Activated T-cell treated with anti-CD3 and anti-CD28 coated beads for 48 hours (primary cell): ENCODE results near the gene PDXK.
A peak's percentile ranks its signal among the peaks of the same experiment; 100 is the strongest.
"Not testable (repeated sequence)": the region's sequence is repeated elsewhere in the genome, so short reads cannot be mapped to it uniquely, and the experiment has no call there.

Experiments used
- DNase-seq: peaks from one replicate; pipeline ENCODE4 v3.0.0-alpha.2; 2020; ENCODE audit warnings: low read depth

Gene PDXK

DNA sequence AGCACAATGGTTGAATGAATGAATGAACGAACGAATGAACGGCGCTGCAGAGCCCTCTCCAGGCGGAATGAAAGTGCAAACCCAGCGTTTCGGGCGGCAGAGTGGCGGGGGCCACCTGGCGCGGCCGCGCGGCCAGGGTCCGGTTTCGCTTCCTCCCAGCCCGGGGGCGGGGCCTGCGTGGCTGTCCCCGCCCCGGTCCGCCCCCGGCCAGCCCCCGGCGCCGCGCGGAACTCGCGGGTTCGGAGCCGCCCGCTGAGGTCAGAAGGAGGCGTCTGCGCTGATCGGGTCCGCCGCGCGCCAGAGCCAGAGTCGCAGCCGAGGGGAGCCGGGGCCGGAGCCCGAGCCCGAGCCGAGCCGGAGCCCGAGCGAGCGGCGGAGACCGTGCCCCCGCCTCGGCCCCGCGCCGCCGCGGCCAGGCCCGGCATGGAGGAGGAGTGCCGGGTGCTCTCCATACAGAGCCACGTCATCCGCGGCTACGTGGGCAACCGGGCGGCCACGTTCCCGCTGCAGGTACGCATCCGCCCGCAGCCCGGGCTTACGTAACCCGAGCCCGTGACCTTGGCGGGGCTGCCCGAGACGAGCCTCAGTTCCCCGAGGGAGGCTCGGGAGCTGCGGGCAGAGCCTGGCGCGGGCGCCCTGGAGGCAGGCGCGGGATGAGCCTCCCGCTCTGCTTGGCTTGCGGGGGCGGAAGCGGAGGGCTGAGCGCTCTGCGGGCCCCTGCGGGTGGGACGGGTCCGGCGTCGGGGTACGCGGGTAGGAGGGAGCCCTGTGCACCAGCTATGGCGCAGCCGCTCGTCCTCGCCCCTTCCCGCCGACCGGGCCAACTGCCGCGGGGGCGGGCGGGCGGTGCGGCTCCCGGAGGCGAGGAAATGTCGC, at the start of gene PDXK:
Gene PDXK, plus strand, starts transcription at position 258 of the 876 bp plus-strand sequence. Its CDS starts 166 bp downstream, at position 424.
- DNase-seq: peak; percentile 77

DNA sequence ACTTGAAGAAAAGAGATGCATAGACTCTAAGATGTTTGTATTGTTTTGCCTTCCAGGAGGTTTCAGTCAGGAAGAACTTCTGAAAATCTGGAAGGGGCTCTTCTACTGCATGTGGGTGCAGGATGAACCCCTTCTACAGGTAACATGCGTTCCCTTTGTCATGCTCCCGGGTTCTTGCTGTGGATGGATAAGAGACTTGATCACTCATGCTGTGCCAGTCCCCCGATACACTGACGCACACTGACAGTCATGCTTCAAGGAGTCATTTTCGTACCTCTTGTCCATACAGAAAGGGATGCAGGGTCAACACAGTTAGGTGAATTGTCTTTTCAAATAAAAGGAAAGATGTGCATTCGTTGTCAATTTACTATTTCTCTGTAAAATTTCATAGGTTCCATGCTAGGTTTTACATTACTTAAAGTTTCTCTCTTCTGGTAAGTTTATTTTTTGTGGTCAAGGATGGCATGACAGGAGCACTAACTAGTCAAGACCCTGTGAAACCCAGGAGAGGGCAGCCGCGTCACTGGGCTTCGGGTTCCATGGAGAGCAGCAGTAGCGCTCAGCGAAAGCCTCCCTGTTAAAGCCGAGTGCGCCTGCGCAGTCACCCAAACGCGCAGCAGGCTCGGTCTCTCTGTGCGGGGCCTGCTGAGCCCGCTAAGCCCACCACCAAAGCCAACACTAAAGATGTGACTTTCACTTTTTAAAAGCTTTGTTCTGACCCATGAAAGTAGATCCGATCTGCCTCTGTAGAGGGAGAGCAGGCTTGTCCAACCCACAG, 48.9 kb upstream of the PDXK start:
- no peak for DNase-seq

DNA sequence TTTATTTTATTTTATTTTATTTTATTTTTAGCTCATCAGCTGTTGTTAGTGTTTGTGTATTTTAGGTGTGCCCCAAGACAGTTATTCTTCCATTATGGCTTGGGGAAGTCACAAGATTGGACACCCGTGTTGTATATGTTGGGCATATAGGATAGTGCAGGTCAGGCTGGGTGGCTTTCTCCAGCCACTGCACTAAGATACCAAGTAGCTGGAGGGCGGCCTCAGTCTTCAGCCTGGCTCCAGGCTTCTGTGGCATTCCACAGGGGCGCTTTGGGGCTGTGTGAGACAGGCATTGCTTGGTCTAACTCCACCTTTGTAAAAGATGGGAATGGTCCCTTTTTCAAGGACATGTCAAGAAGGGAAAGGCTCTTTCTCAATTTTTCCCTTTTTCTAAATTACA, 43.1 kb upstream of the PDXK start:
- DNase-seq: no peak

DNA sequence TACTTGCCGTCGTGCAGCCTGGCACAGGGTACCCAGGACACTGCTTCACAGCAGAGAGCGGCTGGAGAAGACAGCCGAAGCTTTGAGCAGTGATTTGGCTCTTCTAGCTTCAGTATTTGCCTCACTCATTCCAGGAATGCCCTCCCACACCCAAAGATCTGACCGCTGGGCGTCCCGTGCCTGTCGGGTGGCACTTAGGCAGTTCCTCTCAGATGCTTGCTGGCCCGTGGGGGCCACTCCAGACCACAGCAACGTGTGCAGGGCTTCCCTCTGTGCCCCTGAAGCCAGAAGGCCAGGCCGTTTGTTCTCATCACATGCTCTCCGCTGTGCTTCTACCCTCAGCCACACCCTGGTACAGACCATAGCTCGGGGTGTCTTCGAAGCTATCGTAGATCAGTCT, 42.5 kb upstream of the PDXK start:
- no peak for DNase-seq

DNA sequence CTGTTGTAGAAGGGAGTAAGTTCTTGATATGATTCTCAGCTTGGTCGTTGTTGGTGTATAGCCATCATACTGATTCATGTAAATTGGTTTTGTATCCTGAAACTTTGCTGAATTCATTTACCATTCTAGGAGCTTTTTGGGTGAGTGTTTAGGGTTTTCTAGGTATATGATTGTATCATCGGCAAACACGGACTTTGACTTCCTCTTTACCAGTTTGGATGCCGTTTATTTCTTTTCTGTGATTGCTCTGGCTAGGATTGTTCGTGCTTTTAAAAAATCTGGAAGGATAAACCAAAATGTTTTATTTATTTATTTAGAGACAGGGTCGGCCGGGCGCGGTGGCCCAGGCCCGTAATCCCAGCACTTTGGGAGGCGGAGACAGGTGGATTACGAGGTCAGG, 39.0 kb upstream of the PDXK start:
- no peak for DNase-seq

DNA sequence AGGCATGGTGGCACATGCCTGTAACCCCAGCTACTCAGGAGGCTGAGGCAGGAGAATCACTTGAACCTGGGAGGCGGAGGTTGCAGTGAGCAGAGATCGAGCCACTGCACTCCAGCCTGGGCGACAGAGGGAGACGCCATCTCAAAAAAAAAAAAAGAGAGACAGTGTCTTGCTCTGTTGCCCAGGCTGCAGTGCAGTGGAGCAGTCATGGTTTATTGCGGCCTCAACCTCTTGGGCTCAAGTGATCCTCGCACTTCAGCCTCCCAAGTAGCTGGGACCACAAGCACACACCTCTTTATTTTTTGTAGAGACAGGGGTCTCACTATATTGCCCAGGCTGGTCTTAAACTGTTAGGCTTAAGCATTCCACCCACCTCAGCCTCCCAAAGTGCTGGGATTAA, 38.5 kb upstream of the PDXK start:
- not testable (repeated sequence) for DNase-seq

DNA sequence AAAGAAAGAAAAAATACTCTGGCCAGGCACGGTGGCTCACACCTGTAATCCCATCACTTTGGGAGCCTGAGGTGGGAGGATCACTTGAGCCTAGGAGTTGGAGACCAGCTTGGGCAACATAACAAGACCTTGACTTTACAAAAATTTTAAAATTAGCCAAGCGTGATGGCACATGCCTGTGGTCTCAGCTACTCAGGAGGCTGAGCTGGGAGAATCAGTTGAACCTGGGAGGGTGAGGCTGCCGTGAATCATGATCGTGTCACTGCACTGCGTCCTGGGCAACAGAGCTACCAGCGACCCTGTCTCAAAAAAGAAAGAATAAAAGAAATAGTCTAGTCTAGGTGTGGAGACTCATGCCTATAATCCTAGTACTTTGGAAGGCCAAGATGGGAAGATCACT, 37.3 kb upstream of the PDXK start:
- no peak for DNase-seq

DNA sequence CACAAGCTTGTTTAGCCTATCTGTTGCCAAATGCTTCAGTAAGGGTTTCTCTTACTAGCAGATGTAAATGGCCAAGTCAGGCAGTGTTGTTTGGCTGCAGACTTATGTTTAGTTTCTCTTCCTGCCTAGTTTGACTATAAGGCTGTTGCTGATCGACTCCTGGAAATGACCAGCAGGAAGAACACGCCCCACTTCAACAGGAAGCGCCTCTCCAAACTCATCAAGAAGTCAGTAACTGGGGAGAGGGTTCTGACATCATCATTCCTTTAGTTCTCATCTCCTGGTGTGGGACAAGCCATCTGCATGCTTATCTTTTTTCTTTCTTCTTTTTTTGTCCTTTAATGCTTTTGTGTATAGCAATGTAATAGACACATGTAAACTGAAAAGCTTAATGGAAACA, 34.5 kb upstream of the PDXK start:
- no peak for DNase-seq

DNA sequence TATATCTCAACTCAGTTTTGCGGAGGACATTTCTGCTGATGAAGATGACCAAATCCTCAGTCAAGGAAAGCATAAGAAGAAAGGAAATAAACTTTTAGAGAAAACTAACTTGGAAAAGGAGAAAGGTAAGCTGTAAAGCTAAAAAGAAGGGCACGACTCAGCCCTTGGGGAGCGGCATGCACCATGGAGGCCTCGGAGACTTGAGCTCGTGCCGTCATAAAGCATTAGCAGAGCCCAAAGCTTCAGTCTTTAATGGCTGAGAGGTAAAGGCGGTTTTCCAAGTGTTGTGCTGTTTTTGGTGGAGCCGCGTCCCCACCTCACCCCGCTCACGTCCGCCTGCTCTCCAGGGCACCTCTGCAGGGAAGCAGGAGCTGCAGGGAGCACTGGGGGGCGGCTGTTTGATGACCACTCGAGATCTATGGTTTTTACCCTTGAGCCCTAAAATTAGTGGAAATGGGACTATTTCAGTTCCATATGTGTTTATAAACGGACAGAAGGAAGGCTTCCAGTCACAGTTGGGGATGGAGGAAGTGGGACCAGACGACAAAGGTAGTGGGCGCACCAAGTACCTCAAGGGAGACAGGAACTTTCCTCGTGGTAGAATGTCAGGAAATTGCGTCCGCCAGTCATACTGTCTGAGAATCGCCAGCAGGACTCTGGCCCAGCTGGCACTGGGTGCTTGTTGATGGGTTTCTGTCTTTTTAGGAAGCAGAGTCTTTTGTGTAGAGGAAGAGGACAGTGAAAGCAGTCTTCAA, 31.9 kb upstream of the PDXK start:
- no peak for DNase-seq

DNA sequence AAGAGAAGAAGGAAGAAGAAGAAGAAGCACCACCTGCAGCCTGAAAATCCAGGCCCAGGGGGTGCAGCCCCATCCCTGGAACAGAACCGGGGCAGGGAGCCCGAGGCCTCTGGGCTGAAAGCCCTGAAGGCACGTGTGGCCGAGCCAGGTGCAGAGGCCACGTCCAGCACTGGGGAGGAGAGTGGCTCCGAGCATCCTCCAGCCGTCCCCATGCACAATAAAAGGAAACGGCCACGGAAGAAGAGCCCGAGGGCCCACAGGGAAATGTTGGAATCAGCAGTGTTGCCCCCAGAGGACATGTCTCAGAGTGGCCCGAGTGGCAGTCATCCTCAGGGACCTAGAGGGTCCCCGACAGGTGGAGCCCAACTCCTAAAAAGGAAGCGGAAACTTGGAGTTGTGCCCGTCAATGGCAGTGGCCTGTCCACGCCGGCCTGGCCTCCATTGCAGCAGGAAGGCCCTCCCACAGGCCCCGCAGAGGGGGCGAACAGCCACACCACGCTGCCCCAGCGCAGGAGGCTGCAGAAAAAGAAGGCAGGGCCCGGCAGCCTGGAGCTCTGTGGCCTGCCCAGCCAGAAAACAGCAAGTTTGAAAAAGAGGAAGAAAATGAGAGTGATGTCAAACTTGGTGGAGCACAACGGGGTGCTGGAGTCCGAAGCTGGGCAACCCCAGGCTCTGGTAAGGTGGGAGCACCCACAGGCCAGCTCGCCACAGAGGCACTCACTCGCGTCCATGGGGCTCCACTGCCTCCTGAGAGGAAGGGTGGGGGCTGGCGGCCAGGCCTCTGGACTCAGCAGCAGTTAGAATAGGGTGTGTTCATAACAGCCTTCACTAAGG, 31.1 kb upstream of the PDXK start:
- DNase-seq: no peak

DNA sequence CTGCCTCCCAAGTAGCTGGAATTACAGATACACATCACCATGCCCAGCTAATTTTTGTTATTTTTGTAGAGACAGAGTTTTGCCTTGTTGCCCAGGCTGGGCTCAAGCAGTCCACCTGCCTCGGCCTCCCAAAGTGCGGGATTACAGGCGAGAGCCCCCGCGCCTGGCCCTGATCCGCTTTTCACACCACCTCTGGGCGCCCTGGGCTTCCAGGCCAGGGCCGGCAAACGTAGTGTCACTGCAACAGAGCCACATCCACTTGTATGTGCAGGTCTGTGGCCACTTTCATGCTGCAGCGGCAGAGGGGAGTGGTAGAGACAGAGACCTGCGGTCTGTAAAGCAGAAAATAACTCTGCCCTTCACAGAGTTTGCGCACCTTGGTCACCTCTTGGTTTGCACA, 30.0 kb upstream of the PDXK start:
- no peak for DNase-seq

DNA sequence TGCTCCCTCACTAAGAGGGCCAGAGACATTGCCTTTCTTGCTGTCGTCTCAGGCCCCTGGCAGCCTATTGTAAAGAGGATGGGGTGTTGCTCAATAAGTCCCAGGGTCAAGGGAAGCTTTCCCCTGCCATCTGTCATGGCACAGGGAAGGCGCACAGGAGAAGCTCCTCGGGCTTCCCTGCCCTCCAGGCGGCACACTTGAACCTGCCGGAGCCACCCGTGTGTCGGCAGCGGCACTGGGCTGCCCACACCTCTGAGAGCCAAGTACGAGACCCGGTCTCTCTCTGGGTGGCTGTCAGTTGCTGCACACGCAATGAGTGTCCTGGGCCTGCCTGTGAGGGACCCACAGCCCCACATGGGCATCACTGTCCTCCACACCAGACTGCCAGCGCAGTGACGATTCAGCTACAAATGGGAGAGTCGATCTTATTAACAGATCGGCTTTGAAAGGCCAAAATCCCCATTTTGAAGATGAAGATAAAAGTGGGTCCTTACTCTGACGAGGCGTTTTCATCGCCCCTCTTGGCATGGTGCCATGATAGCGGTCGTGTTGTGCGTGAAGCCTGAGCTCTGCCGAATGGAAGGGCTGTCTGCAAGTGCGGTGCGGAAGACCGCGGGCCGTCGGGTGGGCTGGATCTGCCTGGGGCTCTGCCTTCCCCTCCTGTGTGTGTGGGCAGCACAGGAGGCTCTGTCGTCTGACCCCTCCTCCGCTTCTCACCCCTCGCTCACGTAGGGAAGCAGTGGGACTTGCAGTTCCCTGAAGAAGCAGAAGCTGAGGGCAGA, 29.2 kb upstream of the PDXK start:
- DNase-seq: no peak

DNA sequence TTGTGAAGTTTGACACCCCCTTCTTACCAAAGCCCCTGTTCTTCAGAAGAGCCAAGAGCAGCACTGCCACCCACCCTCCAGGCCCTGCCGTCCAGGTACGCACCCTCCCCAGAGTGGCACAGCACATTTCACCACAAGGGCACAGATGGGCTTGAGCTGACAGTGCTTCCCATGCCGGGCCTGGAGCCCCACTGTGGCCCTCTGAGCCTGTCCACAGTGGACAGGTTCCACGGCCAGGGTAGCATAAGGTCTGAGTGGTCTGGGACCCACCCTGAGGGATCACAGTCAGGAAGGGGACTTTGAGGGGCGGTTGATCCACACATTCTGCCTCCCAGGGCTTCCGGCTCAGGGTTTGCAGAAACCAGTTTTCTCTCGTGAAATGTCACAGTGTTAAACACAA, 28.6 kb upstream of the PDXK start:
- no peak for DNase-seq

DNA sequence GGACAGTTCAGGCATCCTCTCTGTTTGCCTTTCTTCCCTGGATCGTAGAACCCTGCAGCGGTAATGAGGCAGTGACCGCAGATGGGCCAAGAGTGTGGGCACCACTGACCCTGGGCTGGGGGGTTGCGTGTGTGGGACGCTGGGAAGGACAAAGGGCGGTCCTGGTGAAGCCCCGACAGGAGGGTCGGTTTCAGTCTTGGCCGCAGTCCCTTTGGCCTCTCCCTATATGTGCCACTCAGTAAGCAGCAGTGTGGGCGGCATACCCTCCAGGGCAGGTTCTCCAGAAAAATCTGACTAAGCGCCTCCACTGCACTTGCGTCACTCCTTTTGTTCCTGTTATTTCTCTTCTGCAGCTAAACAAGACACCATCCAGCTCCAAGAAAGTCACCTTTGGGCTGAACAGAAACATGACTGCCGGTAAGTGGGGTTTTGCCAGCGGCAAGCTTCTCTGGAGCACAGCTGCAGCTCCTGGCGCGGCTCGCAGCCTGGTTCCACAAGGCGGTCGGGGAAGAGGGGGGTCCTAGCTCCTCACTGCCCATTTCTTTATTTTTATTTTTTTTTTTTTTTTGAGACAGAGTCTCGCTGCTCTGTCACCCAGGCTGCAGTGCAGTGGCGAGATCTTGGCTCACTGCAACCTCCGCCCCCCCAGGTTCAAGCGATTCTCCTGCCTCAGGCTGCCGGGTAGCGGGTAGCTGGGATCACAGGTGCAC, 27.7 kb upstream of the PDXK start:
- DNase-seq: no peak

DNA sequence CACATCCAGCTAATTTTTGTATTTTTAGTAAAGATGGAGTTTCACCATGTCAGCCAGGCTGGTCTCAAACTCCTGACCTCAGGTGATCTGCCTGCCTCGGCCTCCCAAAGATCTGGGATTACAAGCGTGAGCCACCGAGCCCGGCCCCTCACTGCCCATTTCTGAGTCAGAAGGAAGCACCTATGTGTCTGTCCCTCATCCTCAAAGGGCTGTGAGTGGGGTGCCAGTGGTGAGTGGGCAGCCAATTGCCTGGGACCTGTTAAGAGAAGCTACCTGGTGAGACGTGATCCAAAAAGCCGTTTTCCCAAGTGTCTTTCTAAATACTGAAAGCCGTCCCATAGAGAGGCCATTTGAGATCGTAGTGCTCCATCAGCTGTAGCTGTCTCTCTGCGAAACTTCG, 27.1 kb upstream of the PDXK start:
- DNase-seq: no peak

DNA sequence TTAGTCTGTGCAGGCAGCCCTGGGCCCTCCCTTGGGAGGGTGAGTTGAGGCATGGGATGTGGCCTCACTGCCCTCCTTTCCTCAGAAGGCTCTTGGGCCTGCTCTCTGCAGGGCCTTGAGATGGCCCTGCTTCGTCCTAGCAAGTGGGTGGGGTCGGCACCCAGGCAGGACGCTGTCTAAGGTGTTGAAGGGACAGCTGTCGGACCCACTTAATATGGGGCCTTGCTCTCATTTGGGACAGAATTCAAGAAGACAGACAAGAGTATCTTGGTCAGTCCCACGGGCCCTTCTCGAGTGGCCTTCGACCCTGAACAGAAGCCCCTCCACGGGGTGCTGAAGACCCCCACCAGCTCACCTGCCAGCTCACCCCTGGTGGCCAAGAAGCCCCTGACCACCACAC, 26.0 kb upstream of the PDXK start:
- DNase-seq: no peak

DNA sequence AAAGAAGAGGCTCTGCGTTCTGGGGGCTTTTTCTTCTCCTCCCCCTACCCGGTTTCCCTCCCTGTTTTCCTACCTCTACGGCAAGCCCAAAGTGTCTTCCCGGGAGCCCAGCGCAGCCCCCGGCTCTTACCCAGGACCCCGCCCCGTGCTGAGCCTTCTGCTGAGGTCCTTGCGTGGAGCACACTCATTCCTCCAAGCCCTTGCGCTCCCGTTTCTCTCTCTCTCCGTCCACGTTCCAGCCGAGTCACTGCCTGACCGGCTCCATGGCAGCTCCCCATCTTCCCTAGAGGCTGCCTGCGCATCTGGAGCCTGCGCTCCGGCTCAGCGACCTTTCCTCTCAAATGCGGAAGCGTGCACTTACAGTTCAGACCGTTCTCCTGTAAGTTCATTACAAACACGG, 24.9 kb upstream of the PDXK start:
- DNase-seq: no peak

DNA sequence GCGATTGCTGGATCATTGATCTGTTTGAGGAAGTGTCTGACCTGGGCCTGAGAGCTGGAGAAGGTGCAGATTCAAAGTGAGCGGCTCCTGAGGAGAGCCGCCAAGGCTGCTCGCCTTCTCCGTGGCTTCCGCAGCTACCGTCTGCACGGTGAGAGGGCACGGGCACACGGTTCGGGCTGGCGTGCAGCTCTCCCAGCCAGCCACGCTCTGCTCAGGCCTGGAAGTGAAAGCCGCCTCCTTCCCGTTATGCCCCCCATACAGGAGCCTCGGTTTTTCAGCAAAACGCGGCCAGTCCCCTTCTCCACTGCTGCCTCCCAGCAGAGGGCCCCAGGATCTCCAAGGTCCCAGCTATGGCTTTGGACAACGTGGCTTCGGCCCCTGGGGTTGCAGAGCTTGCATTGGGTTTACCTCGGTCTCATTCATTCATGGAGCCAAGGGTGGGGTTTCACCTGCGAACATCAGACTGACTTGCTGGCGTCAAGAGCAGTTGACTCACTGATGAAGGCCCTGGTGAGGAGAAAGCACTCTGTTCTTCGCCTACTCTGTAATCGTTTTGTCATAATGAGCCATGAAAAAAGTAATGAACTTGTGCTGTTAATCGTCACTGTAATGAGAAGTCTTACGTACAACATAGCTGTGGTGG, 24.4 kb upstream of the PDXK start:
- no peak for DNase-seq

DNA sequence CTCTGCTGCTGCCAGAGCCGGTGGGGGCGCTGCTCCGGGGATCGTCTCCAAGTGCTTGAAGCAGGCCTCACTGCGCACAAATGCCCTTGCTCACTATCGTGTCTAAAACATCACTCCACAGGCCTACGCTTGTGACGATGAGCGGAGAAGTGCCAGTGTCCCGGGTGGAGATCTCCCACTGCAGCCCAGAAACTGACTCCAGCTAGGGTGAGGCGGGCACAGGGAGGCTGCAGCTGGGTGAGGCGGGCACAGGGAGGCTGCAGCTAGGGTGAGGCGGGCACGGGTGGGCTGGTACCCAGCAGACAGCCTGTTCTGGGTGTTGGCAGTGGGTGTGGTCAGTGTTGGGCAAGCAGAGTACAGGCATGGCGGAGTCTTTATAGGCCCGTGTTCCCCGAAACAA, 22.7 kb upstream of the PDXK start:
- no peak for DNase-seq
